H1 (cell line): ENCODE results near the gene PLEKHG3. TPM values are rescaled to one million over a fixed set of nuclear protein-coding genes. Genes with fewer than 3 reads are reported as not detected.

ENCODE experiments used
- CTCF ChIA-PET: fragments of 300-600 bp; sonication (Branson Sonifier 250); formaldehyde crosslinking; loops from one replicate; lab custom pipeline; 2021; ENCODE audit not compliant: partially characterized antibody; lab: Charles Lee
- POLR2A ChIA-PET: fragments of 300-600 bp; sonication (Branson Sonifier 250); formaldehyde crosslinking; loops from one replicate; lab custom pipeline; 2021; ENCODE audit warnings: inconsistent platforms; ENCODE audit not compliant: partially characterized antibody; lab: Charles Lee
- DNase-seq, 2 experiments: peaks; one replicate each; pipeline versions ENCODE4 v3.0.0 to v3.0.0-alpha.2; 2010 to 2022; ENCODE audit warnings: low spot score in 2 of 2, low read depth in 1 of 2, mixed read lengths in 1 of 2
- FAIRE-seq: peaks from 2 replicates; lab custom pipeline; 2011; peaks lifted over from hg19 to GRCh38; lab: Jason Lieb, UNC
- H2AFZ ChIP-seq: 2 replicates; pipeline ENCODE4 v1.8.1; 2012; ENCODE audit warnings: low read length, inconsistent platforms
- H2AK5ac ChIP-seq: 2 replicates; pipeline ENCODE4 v1.6.1; 2013; ENCODE audit warnings: low read depth, low read length
- H2BK120ac ChIP-seq: replicated peaks from 2 replicates; pipeline ENCODE3; 2013; ENCODE audit warnings: low read depth, low read length, inconsistent platforms
- H2BK12ac ChIP-seq: 2 replicates; pipeline ENCODE4 v1.6.1; 2013; ENCODE audit warnings: low read depth, low read length
- H2BK15ac ChIP-seq: 2 replicates; pipeline ENCODE4 v1.6.1; 2013; ENCODE audit warnings: low read length
- H2BK20ac ChIP-seq: 2 replicates; pipeline ENCODE4 v1.6.1; 2013; ENCODE audit warnings: low read length
- H2BK5ac ChIP-seq: 2 replicates; pipeline ENCODE4 v1.6.1; 2013; ENCODE audit warnings: low read depth, low read length
- H3K14ac ChIP-seq: 2 replicates; pipeline ENCODE4 v1.6.1; 2013; ENCODE audit warnings: inconsistent platforms; ENCODE audit not compliant: insufficient read length
- H3K18ac ChIP-seq: 2 replicates; pipeline ENCODE4 v1.6.1; 2013; ENCODE audit warnings: low read length; ENCODE audit errors: extremely low read depth
- H3K23ac ChIP-seq: 2 replicates; pipeline ENCODE4 v1.6.1; 2013; ENCODE audit warnings: inconsistent platforms; ENCODE audit not compliant: insufficient read length
- H3K23me2 ChIP-seq: 2 replicates; pipeline ENCODE4 v1.6.1; 2013; ENCODE audit warnings: low read depth, low read length
- H3K27ac ChIP-seq: 2 replicates; pipeline ENCODE4 v1.6.1; 2011; ENCODE audit warnings: low read depth, low read length, inconsistent platforms
- H3K27me3 ChIP-seq, 4 experiments: replicated peaks in 1 of 4; 1 replicate in 1 of 4; 2 replicates in 3 of 4; pipeline versions ENCODE4 v1.6.1 to v1.8.1; 2011 to 2013; ENCODE audit warnings: low read length in 3 of 4, mild to moderate bottlenecking in 3 of 4, inconsistent platforms in 2 of 4, mixed read lengths in 2 of 4, moderate library complexity in 1 of 4; ENCODE audit not compliant: control insufficient read depth in 3 of 4, insufficient read depth in 3 of 4; ENCODE audit errors: extremely low read depth in 1 of 4
- H3K36me3 ChIP-seq, 4 experiments: 2 replicates each; pipeline versions ENCODE4 v1.6.1 to v1.8.1; 2011 to 2013; ENCODE audit warnings: mild to moderate bottlenecking in 4 of 4, low read length in 3 of 4, moderate library complexity in 2 of 4, control low read depth in 1 of 4, inconsistent platforms in 1 of 4; ENCODE audit not compliant: insufficient read depth in 4 of 4, control insufficient read depth in 2 of 4
- H3K4ac ChIP-seq: replicated peaks from 2 replicates; pipeline ENCODE3; 2013; ENCODE audit warnings: low read length, low read depth, mixed read lengths, inconsistent platforms; ENCODE audit not compliant: insufficient read length
- H3K4me1 ChIP-seq, 4 experiments: replicated peaks in 1 of 4; 1 replicate in 1 of 4; 2 replicates in 3 of 4; pipeline versions ENCODE4 v1.6.1 to v1.8.1; 2011 to 2013; ENCODE audit warnings: low read length in 3 of 4, inconsistent platforms in 2 of 4, mixed read lengths in 1 of 4; ENCODE audit not compliant: insufficient read depth in 4 of 4, control insufficient read depth in 3 of 4
- H3K4me2 ChIP-seq, 2 experiments: 2 replicates each; pipeline versions ENCODE4 v1.6.1 to v1.8.1; 2011 to 2013; ENCODE audit warnings: low read depth in 2 of 2, low read length in 2 of 2, control low read depth in 1 of 2, inconsistent platforms in 1 of 2, mild to moderate bottlenecking in 1 of 2; ENCODE audit not compliant: insufficient read depth in 1 of 2
- H3K4me3 ChIP-seq, 4 experiments: fragments of 200-600, 300-600 bp in 1 of 4; sonication (generic), shearing (Covaris generic), sonication (Bioruptor Twin) in 1 of 4; 2 replicates each; pipeline versions ENCODE4 v1.5.1 to v1.8.1; 2011 to 2016; ENCODE audit warnings: low read length in 4 of 4, low read depth in 3 of 4, control low read depth in 2 of 4, inconsistent platforms in 2 of 4, mild to moderate bottlenecking in 2 of 4, mixed read lengths in 1 of 4, moderate library complexity in 1 of 4; ENCODE audit not compliant: insufficient read depth in 2 of 4; ENCODE audit errors: extremely low read depth in 1 of 4
- H3K56ac ChIP-seq: replicated peaks from 2 replicates; pipeline ENCODE3; 2013; ENCODE audit warnings: low read depth, mild to moderate bottlenecking, mixed read lengths, low read length, inconsistent platforms; ENCODE audit not compliant: insufficient read length
- H3K79me1 ChIP-seq: 2 replicates; pipeline ENCODE4 v1.6.1; 2013; ENCODE audit warnings: low read depth, low read length, control low read depth
- H3K79me2 ChIP-seq, 2 experiments: 2 replicates each; pipeline versions ENCODE4 v1.6.1 to v1.8.1; 2012 to 2013; ENCODE audit warnings: low read length in 2 of 2, mild to moderate bottlenecking in 2 of 2, inconsistent platforms in 1 of 2; ENCODE audit not compliant: insufficient read depth in 2 of 2, control insufficient read depth in 1 of 2
- H3K9ac ChIP-seq, 4 experiments: replicated peaks in 1 of 4; 1 replicate in 1 of 4; 2 replicates in 3 of 4; pipeline versions ENCODE4 v1.6.1 to v1.8.1; 2011 to 2013; ENCODE audit warnings: low read depth in 3 of 4, low read length in 3 of 4, control low read depth in 2 of 4, mild to moderate bottlenecking in 2 of 4, moderate library complexity in 2 of 4, inconsistent platforms in 1 of 4; ENCODE audit errors: extremely low read depth in 1 of 4
- H3K9me3 ChIP-seq, 2 experiments: 2 replicates each; pipeline versions ENCODE4 v1.6.1 to v1.8.1; 2012 to 2013; ENCODE audit warnings: mild to moderate bottlenecking in 2 of 2, moderate library complexity in 2 of 2, control low read depth in 1 of 2, inconsistent platforms in 1 of 2, low read depth in 1 of 2, low read length in 1 of 2, mixed read lengths in 1 of 2; ENCODE audit not compliant: insufficient read depth in 2 of 2
- H4K20me1 ChIP-seq, 2 experiments: replicated peaks in 1 of 2; 2 replicates each; pipeline versions ENCODE3 to v1.8.1; 2011 to 2013; ENCODE audit warnings: inconsistent platforms in 2 of 2, low read length in 2 of 2, mild to moderate bottlenecking in 1 of 2; ENCODE audit not compliant: insufficient read depth in 2 of 2, control insufficient read depth in 1 of 2
- H4K5ac ChIP-seq: 2 replicates; pipeline ENCODE4 v1.6.1; 2013; ENCODE audit warnings: low read length, low read depth, mixed read lengths, inconsistent platforms; ENCODE audit not compliant: insufficient read length
- H4K8ac ChIP-seq: 2 replicates; pipeline ENCODE4 v1.8.0; 2013; ENCODE audit warnings: mild to moderate bottlenecking, moderate library complexity, low read length, inconsistent platforms; ENCODE audit not compliant: insufficient read depth; ENCODE audit errors: extremely low read depth
- H4K91ac ChIP-seq: replicated peaks from 2 replicates; pipeline ENCODE3; 2013; ENCODE audit warnings: low read length, mixed read lengths, inconsistent platforms; ENCODE audit not compliant: insufficient read length
- BCL11A ChIP-seq, 2 experiments: IDR thresholded peaks; one replicate each; pipeline ENCODE4 v1.6.1; 2011; ENCODE audit warnings: low read depth in 2 of 2, low read length in 2 of 2, mild to moderate bottlenecking in 2 of 2
- CHD2 ChIP-seq: IDR thresholded peaks from 2 replicates; pipeline ENCODE4 v1.6.1; 2012; ENCODE audit warnings: low read length, improper control_type of control experiment
- CREB1 ChIP-seq: IDR thresholded peaks from 2 replicates; pipeline ENCODE4 v1.6.1; 2012; ENCODE audit warnings: inconsistent platforms
- JUND ChIP-seq: IDR thresholded peaks from 2 replicates; pipeline ENCODE4 v1.6.1; 2011; ENCODE audit warnings: mild to moderate bottlenecking, improper control_type of control experiment, low read length
- SAP30 ChIP-seq: fragments of 300-600 bp; sonication (generic); IDR thresholded peaks from 2 replicates; pipeline ENCODE4 v1.7.1; 2012; ENCODE audit warnings: low read length, moderate library complexity, mild to moderate bottlenecking, inconsistent platforms; ENCODE audit not compliant: insufficient read depth, insufficient replicate concordance
- SIRT6 ChIP-seq: IDR thresholded peaks from one replicate; pipeline ENCODE4 v1.7.1; 2012; ENCODE audit warnings: low read length, inconsistent platforms
- SUZ12 ChIP-seq: fragments of 200-600 bp; sonication (generic); IDR thresholded peaks from 2 replicates; pipeline ENCODE4 v1.6.1; 2012; ENCODE audit warnings: mild to moderate bottlenecking, inconsistent platforms, low read length, moderate library complexity, mixed read lengths
- TBP ChIP-seq: IDR thresholded peaks from 2 replicates; pipeline ENCODE4 v1.6.1; 2011; ENCODE audit warnings: low read depth, low read length, improper control_type of control experiment
- ZNF274 ChIP-seq: IDR thresholded peaks from 2 replicates; pipeline ENCODE4 v1.7.0; 2012; ENCODE audit warnings: low read length, borderline replicate concordance; ENCODE audit errors: extremely low read depth
- WGBS, 2 experiments: shearing (Covaris generic) in 1 of 2; methylation state at CpG; one replicate each; pipeline versions ENCODE4 v1.1.6 to v1.1.7; 2013 to 2015; ENCODE audit warnings: low lambda C conversion rate in 2 of 2, mixed read lengths in 2 of 2, inconsistent platforms in 1 of 2, low coverage in 1 of 2, missing lambda C conversion rate in 1 of 2; ENCODE audit not compliant: insufficient replicate concordance in 2 of 2, insufficient coverage in 1 of 2, insufficient read length in 1 of 2; ENCODE audit errors: extremely low coverage in 1 of 2, missing lambda C conversion rate in 1 of 2; 5-methylcytosine and 5-hydroxymethylcytosine counted together
- polyA plus RNA-seq, 7 experiments: library from polyadenylated mRNA; depleted of rRNA in 3 of 7; stranded (reverse) in 5 of 7; unstranded in 2 of 7; fragments of >200 nt in 5 of 7; fragments of 200-250 nt in 2 of 7; gene quantifications; 1 replicate in 5 of 7; 2 replicates in 1 of 7; 4 replicates in 1 of 7; pipeline versions ENCODE4 v1.2.1 to v1.2.3, GENCODE V29; 2011 to 2013; ENCODE audit warnings: missing spikeins in 2 of 7, mixed read lengths in 2 of 7
- total RNA-seq: library from RNA; stranded (reverse); fragmentation: NEBNext Ultra II Directional; extraction: Animal tissue kit (Norgen Biotek cat#: 25700); gene quantifications from 2 replicates; pipeline ENCODE4 v1.2.1, GENCODE V29; 2021
- TF ChIP-seq, protein P1 (sequence below): IDR thresholded peaks from 2 replicates; pipeline ENCODE4 v1.6.1; 2012; ENCODE audit warnings: inconsistent platforms
- TF ChIP-seq, protein P2 (sequence below): IDR thresholded peaks from 2 replicates; pipeline ENCODE4 v1.6.1; 2012; ENCODE audit warnings: low read length, inconsistent platforms
- TF ChIP-seq, protein P3 (sequence below): IDR thresholded peaks from 2 replicates; pipeline ENCODE4 v1.6.1; 2011; ENCODE audit warnings: low read depth, mild to moderate bottlenecking, low read length; ENCODE audit not compliant: insufficient read depth

The PLEKHG3 gene
- total and polyA plus RNA-seq, 2 of the 8 experiments (the other 6 are each of a cell fraction or from before 2014, with no cell fraction given) = 43.4 to 90.6 TPM

DNA sequence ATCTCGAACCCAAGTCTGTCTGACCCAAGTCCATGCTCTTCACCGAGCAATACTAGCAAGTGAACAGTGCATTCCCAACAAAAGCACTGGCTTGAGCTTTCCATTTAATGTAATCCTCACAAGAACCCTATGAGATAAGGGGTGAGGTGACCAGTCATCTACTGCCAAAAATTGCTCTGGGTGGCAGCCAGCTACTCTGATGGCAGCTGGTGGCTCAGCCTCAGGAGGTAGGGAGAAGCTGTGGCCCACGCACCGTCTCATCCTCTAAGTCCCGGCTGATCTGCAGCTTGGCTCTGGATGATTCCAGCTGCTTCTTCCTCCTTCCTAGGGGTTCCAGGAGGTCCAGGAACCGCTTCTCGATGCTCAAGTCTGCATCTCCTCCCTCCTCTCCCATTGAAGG is 75.2 kb downstream of the PLEKHG3 start:
- Histone ChIP-seq H3K4me2 (no peak overlapping the region), H2BK120ac (no peak overlapping the region), H2AK5ac (no peak overlapping the region), H4K91ac (no peak overlapping the region), H2BK20ac (no peak overlapping the region), H2BK12ac (no peak overlapping the region), H3K9ac (no peak overlapping the region), H3K4me1 (no peaks in the 10 kb centered on the region), H2BK5ac (no peak overlapping the region), H3K36me3 (no peaks in the 10 kb centered on the region), H3K18ac (no peak overlapping the region), H3K23ac (no peak overlapping the region), H4K8ac (no peak overlapping the region), H3K27ac (no peak overlapping the region), H3K4ac (no peak overlapping the region), H3K79me2 (no peaks in the 10 kb centered on the region), H2AFZ (no peak overlapping the region), H3K27me3 (no peaks in the 10 kb centered on the region), H3K9me3 (peaks cover 0 to 5% of the 10 kb centered on the region in 2 experiments; a peak in 1 of 4 replicates), H3K14ac (no peak overlapping the region), H4K20me1 (no peaks in the 10 kb centered on the region), H2BK15ac (no peak overlapping the region), H4K5ac (no peak overlapping the region), H3K56ac (no peak overlapping the region), H3K4me3 (no peak overlapping the region), H3K23me2 (no peaks in the 10 kb centered on the region), H3K79me1 (no peaks in the 10 kb centered on the region)
- DNase-seq = no peak
- 94% methylated on average over 7 of the region's 7 CpGs; no CpG with 5 or more reads in 1 of the 2 experiments for WGBS, 2 experiments
- ChIA-PET CTCF (interaction anchor here (1.0 to 9.1 kb wide), 8 partner anchors 10 to 240 kb away, joined by 3 to 96 read pairs (median 6); no protein-coding TSS in a partner anchor), POLR2A (interaction anchor here (1.2 to 1.7 kb wide), 2 partner anchors 13 to 157 kb away, joined by 3 read pairs; no protein-coding TSS in a partner anchor)
- FAIRE-seq = no peak
- TF ChIP-seq TBP (no peak), JUND (no peak), SIRT6 (no peak), SAP30 (no peak), CREB1 (no peak), ZNF274 (no peak), SUZ12 (no peak), BCL11A (IDR thresholded peaks at IDR 0.05; ENCODE audit: low read depth in 2 of 2, low read length in 2 of 2) (no peak), CHD2 (no peak)
- TF ChIP-seq, protein P1, sequence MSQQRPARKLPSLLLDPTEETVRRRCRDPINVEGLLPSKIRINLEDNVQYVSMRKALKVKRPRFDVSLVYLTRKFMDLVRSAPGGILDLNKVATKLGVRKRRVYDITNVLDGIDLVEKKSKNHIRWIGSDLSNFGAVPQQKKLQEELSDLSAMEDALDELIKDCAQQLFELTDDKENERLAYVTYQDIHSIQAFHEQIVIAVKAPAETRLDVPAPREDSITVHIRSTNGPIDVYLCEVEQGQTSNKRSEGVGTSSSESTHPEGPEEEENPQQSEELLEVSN = no peak
- TF ChIP-seq, protein P2, sequence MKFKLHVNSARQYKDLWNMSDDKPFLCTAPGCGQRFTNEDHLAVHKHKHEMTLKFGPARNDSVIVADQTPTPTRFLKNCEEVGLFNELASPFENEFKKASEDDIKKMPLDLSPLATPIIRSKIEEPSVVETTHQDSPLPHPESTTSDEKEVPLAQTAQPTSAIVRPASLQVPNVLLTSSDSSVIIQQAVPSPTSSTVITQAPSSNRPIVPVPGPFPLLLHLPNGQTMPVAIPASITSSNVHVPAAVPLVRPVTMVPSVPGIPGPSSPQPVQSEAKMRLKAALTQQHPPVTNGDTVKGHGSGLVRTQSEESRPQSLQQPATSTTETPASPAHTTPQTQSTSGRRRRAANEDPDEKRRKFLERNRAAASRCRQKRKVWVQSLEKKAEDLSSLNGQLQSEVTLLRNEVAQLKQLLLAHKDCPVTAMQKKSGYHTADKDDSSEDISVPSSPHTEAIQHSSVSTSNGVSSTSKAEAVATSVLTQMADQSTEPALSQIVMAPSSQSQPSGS = no peak
- TF ChIP-seq, protein P3, sequence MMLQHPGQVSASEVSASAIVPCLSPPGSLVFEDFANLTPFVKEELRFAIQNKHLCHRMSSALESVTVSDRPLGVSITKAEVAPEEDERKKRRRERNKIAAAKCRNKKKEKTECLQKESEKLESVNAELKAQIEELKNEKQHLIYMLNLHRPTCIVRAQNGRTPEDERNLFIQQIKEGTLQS = no peak
